HG02798 (cell line): ENCODE results near the gene HSPH1.

ENCODE experiments used
- ATAC-seq: cut with Tn5 transposase; IDR thresholded peaks from one replicate; pipeline ENCODE4 v1.9.1; 2021; ENCODE audit warnings: mild to moderate bottlenecking; ENCODE audit not compliant: unreplicated experiment, poor library complexity

Gene HSPH1

DNA sequence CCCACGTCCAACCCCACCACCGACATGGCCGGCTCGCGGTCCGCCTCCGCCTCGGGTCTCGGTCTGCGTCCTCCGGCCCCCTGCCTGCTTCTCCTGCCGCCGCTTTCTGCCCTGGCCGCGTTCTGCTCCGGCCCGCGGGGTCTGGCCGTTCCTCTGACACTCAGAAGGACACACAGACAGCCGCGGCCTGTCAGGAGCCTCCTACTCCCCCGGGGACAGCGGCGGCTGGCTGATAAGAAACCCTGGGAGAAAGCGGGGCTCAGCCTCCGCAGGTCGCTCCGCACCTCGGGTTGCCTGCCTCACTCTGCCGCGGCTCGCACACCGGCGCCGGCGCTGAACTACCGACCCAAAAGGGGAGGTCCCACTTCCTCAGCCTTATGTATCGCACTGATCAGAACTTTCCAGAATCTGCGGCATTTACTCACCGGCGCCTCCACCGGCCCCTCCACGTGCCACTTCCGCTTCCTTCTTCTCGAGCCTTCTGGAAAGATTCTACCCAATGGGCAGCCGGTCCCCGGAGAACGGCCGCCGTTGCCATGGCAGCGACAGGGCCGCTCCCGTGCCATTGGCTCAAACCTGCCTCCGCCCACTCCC lies at the start of gene HSPH1:
HSPH1 (minus strand) TSS at position 348 of the 594 bp plus-strand sequence; CDS start at position 26, 322 bp downstream.
- peak; percentile 88 for ATAC-seq

DNA sequence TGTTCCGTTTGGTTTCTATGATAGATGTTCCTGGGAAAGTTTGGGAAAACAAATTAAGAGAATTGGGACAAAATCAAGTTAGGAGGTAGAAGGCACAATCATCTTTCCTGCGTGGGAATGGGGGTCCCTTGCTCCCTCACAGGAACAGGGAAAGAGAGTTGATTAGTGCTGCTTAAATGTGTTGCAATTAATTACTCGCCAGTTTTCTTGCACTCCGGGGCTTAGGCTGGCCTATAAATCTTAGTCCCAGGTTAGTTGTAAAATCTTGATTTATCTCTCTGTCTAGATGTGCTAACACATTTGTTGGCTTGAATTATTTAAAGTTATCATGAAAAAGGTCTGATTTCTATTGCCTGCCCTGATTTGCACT lies 48.1 kb upstream of the HSPH1 start:
- ATAC-seq, result no peak

DNA sequence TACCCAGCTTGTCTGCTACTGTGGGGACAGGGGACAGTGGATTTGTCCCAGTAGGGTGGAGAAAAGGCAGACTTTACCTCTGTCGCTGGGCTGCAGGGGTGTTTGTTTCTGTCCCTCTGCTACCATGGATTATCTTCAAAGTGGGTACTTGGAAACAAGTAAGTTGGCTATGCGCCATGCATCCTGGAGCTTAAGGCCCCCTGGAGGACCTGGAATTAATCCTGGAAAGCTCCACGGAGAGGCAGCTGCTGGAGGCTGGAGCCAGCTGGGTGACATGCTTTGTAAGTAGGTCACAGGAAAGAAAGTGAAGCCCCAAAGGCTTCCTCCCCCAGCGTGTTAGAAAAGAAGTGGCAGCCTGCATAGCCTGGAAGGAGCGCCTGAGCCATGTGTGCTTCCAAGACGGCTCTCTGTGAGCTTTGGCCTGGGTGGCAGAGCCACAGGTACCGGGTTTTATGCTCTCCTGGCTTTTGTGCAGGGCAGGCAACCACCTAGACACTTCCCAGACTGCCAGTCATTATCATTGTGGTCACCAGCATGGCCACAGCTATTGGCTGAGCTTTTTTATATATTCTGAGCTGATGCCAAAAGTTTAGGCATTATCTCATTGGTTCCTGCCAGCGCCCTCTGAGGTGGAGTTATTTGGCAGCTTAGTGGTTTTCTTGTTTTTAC lies 47.6 kb upstream of the HSPH1 start:
- no peak for ATAC-seq

DNA sequence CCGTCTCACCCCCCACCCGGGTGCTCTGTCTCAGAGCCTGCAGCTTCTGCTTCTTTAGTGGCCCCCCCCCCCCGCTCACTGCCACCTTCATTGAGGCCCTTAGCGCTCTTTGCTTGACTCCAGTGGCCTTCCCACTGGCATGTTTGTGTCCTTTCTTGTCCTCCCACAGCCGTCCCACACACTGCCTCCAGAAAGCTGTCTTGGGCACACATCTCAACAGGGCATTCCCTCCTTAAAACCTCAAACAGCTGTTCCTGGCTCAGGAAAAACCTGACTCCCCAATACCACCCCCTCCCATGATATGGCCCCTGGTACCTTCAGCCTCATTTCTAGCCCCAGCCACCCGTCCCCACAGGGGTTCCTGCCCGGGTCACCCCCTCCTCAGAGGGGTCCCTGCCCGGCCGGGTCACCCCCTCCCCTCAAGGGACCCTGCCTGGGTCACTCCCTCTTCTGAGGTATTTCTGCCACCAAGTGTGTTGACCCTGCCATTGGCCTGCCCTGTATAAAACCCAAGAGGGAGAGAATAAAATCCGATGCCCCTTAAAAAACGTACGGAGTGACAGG lies 46.9 kb upstream of the HSPH1 start:
- no peak for ATAC-seq

GRCh38 chr13:31207661-31208552 lies 46.2 kb upstream of the HSPH1 start:
- no peak for ATAC-seq

DNA sequence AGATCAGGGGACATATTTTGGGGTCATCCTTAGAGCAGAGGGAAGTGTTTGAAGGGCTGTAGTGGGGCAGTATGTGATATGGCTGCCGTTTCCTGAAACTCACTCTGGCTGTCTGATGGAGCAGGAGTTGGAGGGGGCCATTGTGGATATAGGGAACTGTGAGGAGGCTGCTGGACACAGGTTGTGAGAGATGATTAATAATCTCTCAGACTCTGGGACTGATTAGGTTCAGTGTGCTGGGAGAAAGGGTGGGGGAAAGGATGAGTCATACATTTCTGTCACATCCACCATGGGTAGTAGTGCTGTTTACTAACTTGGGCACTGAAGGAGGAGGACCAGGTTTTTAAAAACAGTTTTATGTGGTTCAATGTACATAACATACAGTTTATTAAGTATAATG lies 42.9 kb upstream of the HSPH1 start:
- ATAC-seq, result no peak

DNA sequence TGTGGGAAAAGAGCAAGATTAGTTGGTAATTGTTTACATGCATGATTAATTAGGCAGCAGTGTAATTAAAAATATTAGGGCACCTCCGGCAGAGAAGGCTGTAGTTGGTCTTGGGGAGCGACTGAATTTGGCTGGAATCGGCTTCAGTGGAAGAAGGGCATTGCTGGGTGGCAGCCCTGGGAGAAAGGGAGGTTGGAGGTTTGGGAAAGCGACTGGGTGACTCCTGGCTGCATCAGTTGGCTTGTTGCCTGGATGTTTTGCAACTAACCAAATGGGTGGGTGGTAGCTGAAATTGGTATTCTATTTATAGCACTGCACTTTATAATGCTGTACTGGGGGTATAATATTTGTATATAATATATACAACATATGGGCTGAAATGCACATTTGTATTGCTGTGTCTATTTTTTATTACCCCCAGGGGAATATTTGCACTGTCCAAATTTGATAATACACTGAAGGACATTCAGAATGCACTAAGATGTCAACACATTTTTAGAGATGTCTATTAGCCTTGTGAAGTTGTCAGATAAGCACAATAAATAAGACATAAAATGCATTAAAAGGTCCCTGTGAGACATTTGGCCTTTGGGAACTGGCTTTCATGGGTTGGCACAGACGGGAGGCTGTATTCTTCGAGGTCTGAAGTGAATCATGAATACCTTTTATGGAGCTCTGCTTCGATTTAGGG lies 39.8 kb upstream of the HSPH1 start:
- no peak for ATAC-seq

DNA sequence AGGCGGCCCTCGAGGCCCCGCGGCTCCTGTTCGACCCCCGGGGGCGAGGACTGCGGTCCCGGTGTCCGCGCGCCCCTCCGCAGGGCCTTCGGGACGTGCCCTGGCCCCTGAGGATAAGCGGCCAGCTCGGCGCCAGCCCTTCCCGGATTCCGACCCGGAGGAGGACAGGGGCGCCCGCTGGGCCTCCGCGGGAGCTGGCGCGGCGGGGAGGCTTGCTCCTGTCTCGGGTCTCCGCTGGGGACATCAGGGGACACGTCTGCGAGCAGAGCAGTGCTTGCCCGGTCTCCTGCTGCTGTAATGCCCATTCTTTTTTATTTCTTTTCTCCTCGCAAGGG lies 38.9 kb upstream of the HSPH1 start:
- peak; percentile 19 for ATAC-seq

GRCh38 chr13:31199849-31200636 lies 38.3 kb upstream of the HSPH1 start, which contains the start of gene B3GLCT:
TSS of gene B3GLCT (plus strand) at chr13:31199975. CDS start at chr13:31200085, 110 bp downstream.
- peak; percentile 88 for ATAC-seq

DNA sequence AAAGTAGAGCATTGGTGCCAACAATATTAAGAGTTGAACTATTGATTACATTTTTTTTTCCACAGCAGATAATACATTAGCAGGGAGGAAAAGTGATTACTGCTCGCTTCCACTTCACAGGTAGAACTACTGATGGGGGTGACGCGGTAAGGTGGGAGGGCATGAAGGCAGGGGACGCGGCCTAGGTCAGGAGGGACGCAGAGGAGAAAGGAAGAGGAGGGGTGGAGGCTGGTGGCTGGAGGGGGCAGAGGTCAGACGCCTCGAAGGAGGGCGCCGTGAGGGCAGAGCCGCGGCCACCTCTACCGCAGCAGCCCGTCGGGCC lies 37.8 kb upstream of the HSPH1 start:
- no peak for ATAC-seq

GRCh38 chr13:31198519-31198918 lies 36.8 kb upstream of the HSPH1 start:
- ATAC-seq, result no peak

- ATAC-seq, result no peak
Observed at GRCh38 chr13:31196992-31197391, 35.3 kb upstream of the HSPH1 start.

- no peak for ATAC-seq
Observed at GRCh38 chr13:31195616-31196015, 33.9 kb upstream of the HSPH1 start.

DNA sequence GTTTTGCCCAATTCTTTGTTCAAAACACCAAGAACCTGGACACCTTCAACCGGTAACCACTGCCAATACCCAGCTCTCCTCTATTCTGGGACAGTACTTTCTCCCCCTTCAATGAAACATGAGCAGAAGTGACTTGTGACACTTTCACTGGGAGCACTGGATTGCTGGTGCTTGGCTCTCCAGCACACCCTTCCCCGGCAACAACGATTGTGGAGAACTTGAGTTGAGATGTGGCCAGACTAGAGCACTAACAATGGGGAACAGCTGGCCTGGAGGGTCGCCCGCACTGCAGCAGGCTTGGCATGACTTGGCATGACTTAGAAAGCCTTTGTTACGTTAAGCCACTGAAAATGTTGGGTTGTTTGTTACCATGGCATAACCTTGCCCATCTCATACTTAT lies 30.6 kb upstream of the HSPH1 start:
- no peak for ATAC-seq

DNA sequence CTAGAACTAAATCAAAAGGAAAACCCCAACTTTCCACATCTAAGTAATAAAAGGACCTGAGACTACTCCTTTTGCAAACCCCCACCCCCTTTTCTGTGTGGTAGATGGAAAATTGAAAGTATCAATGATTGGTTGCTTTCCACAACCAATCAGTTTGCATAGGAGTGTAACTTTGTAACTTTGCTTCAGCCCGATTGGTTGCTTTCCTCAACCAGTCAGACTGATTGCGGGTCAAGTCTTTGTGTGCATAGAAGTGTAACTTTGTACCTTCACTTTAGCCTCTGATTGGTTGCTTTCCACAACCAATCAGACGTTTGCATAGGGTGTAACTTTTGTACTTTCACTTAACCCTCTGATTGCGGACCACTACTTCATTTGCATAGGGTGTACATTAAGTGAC lies 30.0 kb upstream of the HSPH1 start:
- ATAC-seq, result no peak

GRCh38 chr13:31184981-31185645 lies 23.4 kb upstream of the HSPH1 start:
- no peak for ATAC-seq

- no peak for ATAC-seq
Observed at GRCh38 chr13:31184451-31184850, 22.7 kb upstream of the HSPH1 start.

- no peak for ATAC-seq
Observed at GRCh38 chr13:31182987-31183386, 21.3 kb upstream of the HSPH1 start.

GRCh38 chr13:31179754-31180153 lies 18.1 kb upstream of the HSPH1 start:
- no peak for ATAC-seq
